HFF-Myc (cell line): ENCODE results near the gene VAV1.
A peak's percentile ranks its signal among the peaks of the same experiment; 100 is the strongest.
"Not testable (repeated sequence)": the region's sequence is repeated elsewhere in the genome, so short reads cannot be mapped to it uniquely, and the experiment has no call there.

Source experiments
- DNase-seq: peaks from one replicate; pipeline ENCODE4 v3.0.0-alpha.2; 2011; ENCODE audit warnings: low read depth; ENCODE audit errors: extremely low read depth
- H3K4me3 ChIP-seq: replicated peaks from 2 replicates; pipeline ENCODE4 v1.5.1; 2011; ENCODE audit warnings: low read depth, mild to moderate bottlenecking, control low read depth, low read length
- CTCF ChIP-seq: IDR thresholded peaks from 2 replicates; pipeline ENCODE4 v1.5.1; 2012; ENCODE audit warnings: mild to moderate bottlenecking, low read depth, low read length, control low read depth; ENCODE audit errors: missing control alignments

The VAV1 gene

DNA sequence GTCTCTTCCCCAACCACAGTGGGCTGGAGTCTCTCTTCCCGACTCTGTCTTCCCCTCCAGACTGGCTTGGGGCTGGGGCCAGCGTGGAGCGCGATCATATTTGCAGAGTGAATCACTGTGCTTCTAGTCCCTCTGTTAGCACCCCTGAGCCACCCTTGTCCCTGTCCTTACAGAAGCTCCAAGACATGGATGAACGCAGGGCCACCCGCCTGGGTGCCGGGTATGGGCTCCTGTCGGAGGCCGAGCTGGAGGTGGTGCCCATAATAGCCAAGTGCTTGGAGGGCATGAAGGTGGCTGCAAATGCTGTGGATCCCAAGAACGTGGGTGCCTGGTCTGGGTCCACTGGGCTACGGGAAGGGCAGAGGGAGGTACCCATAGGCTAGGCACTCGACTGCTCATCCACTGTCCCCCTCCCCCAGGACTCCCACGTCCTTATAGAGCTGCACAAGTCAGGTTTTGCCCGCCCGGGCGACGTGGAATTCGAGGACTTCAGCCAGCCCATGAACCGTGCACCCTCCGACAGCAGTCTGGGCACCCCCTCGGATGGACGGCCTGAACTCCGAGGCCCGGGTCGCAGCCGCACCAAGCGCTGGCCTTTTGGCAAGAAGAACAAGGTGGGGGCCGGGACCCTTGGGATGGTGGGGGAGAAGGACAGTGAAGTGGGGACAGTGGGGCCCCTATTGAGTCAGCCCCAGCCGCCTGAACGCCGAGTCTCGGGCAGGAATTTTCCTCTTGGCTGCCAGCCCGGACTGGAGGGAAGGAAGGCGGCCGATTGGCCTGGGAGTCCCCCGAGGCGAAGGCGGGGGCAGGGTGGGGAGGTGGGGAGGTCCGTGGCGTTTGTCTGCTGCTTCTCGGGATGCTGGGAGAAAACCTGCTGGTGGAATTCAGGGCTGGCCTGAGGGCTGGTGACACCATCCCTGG, 27.9 kb upstream of the VAV1 start:
- DNase-seq: no peak
- no peak for TF ChIP-seq CTCF
- H3K4me3 ChIP-seq: peak overlapping the region; percentile 9

- TF ChIP-seq CTCF: no peak
- H3K4me3 ChIP-seq: no peak overlapping the region
- no peak for DNase-seq
Observed at GRCh38 chr19:6745965-6746364, 26.5 kb upstream of the VAV1 start.

- DNase-seq, H3K4me3 ChIP-seq: not testable (repeated sequence)
Observed at GRCh38 chr19:6748543-6748942, 24.0 kb upstream of the VAV1 start.

DNA sequence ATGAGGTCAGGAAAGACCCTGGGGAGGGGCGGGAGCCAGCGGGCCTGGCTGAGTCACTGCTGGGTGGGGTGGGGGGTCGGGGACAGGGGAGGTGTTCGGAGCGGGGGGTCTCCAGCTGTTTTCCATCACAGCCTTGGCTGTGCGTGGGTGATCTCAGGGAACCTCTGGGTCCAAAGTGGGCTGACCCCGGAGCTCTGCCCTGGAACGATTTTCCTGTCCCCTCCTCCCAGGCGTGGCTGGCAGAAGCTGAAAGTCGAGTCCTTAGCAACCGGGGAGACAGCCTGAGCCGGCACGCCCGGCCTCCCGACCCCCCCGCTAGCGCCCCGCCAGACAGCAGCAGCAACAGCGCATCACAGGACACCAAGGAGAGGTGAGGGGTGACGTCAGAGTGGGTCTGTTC, 22.4 kb upstream of the VAV1 start:
- H3K4me3 ChIP-seq: no peak overlapping the region
- no peak for DNase-seq
- TF ChIP-seq CTCF: no peak

GRCh38 chr19:6751189-6751588, 21.3 kb upstream of the VAV1 start:
- no peak for TF ChIP-seq CTCF
- H3K4me3 ChIP-seq: no peak overlapping the region

GRCh38 chr19:6752256-6753177, 20.0 kb upstream of the VAV1 start:
- DNase-seq: no peak
- no peak for TF ChIP-seq CTCF
- H3K4me3 ChIP-seq: peak overlapping the region; percentile 33

More at GRCh38 chr19:6751189-6751588, 21.3 kb upstream of the VAV1 start:
- DNase-seq: no peak
